Stimulated activated CD4-positive, alpha-beta T cell treated with anti-CD3 and anti-CD28 coated beads, Interleukin-2, amount 100 ng/mL, for 4 hours (primary cell): ENCODE data around the gene C5orf58.
A peak's percentile ranks its signal among the peaks of the same experiment; 100 is the strongest.

ENCODE experiments used
- DNase-seq: peaks from one replicate; pipeline ENCODE4 v3.0.0-alpha.2; 2020; ENCODE audit warnings: low read depth

Gene C5orf58

GRCh38 chr5:170256571-170256970 lies 23.8 kb downstream of the C5orf58 start:
- DNase-seq = no peak

- DNase-seq = no peak
These were observed 24.6 kb downstream of the C5orf58 start for GRCh38 chr5:170257370-170257769.

DNA sequence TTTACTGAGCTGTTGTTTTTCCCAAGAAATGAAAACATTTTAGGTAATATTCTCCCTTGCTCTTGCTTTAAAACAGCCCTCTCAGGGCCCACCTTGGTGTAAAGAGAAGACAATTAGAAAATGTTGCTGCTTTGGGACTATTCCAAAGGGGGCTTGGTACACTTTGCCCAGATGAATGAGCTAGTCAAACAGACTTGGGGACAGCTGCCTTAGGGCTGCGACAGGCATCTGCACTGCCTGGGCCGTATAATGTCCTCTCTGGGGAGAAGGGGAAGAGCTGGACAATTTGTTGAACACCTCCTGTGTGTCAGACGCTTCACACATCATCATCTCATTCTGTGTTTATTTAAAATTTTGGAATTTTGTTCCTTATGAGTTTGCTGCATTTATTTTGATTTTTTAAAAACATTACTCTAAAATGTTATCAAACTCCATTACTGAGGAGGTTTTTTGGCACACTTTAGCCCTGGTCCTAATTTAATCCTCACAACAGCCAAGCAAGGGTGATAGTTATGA lies 28.8 kb downstream of the C5orf58 start:
- no peak for DNase-seq

DNA sequence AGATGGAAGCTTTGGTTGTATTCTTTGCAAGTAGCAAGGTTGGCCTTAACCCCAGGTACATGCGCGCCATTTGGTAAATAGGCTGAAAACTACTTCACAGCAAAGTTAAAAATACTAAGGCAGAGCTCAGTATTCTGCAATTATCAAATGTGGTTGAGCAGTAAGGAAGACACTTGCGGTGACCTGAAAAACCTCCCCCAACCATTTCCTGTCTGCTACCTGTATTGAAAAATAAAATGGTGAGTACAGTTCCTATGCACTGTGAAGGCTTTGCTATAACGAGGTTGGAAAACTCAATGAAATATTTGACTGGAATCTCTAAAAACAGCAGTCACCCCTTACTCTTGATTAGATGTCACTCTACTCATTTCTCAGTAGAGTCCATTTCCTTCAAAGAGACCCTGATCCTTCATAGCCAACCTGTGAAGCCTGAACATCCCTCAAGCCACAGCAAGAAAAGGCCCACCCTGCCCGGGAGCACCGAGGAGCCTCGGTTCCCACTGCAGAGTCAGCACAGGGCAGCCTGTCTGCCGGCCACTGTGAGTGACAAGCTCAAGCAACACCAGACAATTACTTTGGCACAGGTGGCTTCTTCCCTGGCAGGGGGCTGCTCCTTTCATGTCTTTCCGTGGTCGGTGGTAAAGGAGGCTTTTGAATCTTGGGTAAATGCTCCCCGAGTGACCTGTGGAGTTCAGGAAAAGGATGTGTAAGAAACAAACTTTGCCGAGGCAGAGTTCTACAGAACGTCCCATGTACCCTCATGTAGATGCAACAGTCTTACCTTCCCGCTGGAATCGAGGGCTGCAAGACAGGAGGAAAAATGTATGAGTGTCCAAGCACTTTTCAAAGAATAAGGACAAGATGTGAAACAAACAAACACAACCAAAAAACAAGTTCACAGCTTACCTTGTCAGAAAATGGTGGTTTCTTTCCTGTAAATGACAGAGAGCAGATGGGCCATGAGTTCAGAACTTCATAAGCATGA lies 29.6 kb downstream of the C5orf58 start:
- DNase-seq = no peak

GRCh38 chr5:170263906-170264305 lies 31.1 kb downstream of the C5orf58 start:
- DNase-seq = no peak

GRCh38 chr5:170265522-170265921 lies 32.7 kb downstream of the C5orf58 start:
- DNase-seq = no peak

DNA sequence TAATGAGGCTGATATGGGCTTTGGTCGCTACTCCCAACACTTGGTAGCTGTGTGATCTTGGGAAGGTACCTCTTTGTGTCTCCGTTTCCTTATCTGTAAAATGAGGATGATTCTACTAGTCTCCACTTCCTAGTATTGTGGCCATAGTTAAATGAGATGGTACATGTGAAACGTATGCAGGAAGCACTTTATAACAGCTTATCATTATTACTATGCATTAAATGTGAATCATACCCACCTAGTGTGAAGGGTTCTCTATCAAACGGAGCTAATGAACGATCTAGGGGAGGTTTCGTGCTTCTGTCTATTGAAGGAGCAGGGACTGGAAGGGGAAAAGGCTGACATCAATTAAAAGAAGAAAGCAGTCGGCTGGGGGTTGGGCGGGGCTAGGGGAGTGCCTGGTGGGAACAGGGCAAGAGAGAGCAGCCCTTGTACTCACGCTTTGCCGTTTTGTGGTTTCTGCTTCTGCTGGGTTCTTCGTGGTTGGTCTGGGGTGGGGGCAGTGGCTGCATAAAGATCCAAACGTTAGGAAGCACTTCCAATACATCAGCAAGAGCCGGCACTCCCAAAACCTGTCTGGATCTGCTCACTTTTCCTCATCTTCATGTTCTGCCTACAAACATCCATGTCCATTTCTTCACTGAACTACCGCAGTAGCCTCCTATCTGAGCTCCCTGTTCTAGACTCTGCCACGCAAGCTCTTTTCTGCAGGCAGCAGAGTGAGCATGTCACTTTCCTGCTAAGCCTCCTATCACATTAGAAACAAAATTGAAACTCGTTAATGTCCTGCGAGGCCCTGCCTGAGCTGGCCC lies 34.0 kb downstream of the C5orf58 start:
- no peak for DNase-seq

- peak; percentile 70 for DNase-seq
These were observed 34.8 kb downstream of the C5orf58 start for GRCh38 chr5:170267431-170268152.

DNA sequence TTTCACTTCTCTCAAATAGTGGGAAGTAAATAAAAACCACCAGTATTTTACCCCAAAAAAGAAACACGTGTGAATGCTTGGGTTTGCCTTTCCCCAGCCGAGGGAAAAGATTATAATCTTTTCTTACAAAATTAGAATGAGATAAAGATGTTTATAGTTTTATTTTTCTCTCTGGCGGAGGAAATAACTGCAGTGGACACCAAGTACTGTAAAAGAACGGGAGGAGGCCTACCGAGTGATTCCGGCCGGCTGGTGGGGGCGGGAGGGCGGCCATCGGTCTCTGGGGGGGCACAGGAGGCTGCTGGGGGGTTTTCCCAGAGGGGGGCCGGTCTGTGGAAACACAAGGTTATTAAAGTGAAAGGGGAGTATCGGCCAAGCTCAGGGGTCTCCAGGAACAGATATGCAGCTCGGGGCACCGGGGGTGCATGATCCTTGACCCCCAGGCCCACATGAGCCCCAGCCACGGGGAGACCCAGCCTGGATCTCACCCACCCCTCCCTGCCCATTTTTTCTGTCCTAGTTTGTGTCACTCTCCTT lies 35.4 kb downstream of the C5orf58 start:
- DNase-seq = no peak

DNA sequence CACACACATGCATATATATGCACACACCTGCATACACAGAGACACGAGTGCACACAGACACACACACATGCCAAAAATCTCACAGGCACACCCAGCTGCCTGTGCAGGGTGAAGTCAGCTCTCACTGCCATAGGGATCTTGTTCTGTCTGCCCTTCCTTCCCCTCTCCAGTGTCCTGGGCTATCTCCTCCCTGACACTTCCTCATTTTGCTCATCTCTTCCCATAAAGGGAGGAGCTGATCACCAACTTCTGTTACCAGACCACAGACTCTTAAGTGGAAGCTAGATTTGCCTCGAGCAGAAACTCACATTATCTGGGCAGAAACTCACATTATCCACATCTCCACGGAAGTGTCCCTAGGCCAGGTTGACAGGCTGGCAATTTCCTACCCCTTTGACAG lies 36.1 kb downstream of the C5orf58 start:
- no peak for DNase-seq

- DNase-seq = no peak
These were observed 36.8 kb downstream of the C5orf58 start for GRCh38 chr5:170269579-170269978.

GRCh38 chr5:170270293-170271069 lies 37.7 kb downstream of the C5orf58 start:
- no peak for DNase-seq

GRCh38 chr5:170273968-170274710 lies 41.4 kb downstream of the C5orf58 start:
- no peak for DNase-seq

GRCh38 chr5:170275376-170275994 lies 42.7 kb downstream of the C5orf58 start:
- DNase-seq = no peak

- no peak for DNase-seq
These were observed 43.4 kb downstream of the C5orf58 start for GRCh38 chr5:170276140-170276539.

DNA sequence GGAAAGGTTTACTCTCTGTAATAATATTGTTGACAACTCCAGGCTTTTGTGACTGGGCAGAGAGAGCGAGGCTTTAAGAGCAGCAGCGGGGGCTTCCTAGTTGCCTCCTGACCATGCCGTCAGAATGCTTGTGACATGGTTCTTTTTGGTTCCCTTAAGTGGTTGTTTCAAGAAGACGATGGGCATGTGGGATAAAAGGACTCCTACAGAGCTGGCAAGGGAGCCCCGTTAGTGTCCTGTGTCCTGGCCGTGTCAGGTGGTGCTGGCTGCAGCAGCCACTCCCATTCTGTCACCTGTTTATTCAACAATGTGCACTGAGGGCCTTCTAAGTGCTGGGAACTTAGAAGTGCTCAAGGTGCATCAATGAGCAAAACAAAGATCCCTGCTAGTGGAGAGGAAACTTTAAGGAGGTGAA lies 45.1 kb downstream of the C5orf58 start:
- no peak for DNase-seq

- DNase-seq = peak; percentile 69
These were observed 46.0 kb downstream of the C5orf58 start for GRCh38 chr5:170278611-170279458.

- no peak for DNase-seq
These were observed 46.7 kb downstream of the C5orf58 start for GRCh38 chr5:170279459-170279817.

GRCh38 chr5:170280011-170280493 lies 47.3 kb downstream of the C5orf58 start:
- DNase-seq = no peak
